HG03280 (cell line): ENCODE data around the gene SPI1.

ENCODE experiments used
- ATAC-seq: cut with Tn5 transposase; IDR thresholded peaks from one replicate; pipeline ENCODE4 v1.9.1; 2021; ENCODE audit warnings: mild to moderate bottlenecking, moderate library complexity; ENCODE audit not compliant: unreplicated experiment

SPI1 gene

GRCh38 chr11:47359586-47359985, 18.8 kb downstream of the SPI1 start:
- ATAC-seq: no peak

DNA sequence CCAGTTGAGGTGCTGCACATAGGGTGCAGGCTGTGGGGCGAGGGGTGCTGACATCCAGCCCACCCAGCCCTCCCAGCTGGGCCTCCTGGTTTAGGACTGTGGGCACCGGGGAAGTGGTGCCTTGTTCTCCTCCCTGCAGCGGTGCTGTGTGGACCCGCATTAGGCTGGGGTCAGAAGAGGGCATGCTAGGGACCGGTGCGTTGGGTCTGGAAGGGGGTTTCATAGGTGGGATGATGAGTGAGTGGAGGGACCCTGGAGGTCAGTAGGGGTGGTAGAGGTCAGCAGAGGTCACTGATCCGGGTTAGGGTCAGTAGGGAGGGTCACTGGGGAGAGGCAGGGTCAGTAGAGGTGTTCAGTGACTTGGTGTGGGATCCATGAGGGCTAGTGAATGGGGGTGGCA, 19.2 kb downstream of the SPI1 start:
- no peak for ATAC-seq

- no peak for ATAC-seq
Measured at GRCh38 chr11:47358731-47359051, 19.7 kb downstream of the SPI1 start.

DNA sequence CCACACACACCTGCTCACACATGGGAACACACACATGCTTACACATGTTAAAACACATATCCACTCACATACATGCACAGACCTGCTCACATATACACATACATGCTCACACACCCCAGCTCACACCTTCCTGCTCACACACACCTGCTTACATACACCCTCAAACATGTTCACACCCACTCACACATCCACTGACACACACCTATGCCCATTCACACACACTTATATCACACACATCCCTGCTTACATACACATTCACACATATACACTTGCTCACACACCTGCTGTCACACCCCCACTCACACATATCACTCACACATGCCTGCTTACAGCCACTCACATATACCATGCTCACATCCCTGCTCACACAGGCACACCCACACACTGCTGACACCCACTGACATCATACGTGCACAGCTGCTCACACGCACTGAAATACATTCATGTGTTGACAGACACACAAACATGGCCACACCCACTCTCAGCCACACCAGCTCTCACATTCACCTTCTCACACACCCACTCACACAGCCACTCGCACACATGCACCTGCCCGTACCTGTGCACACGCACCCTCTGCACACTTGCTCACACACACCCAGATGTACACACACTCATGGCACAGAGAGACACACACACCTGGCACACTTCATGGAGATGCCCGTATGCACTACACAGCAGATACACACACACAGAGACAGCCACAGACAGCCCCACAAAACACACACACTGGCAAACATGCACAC, 20.2 kb downstream of the SPI1 start:
- ATAC-seq: no peak

- no peak for ATAC-seq
Measured at GRCh38 chr11:47356998-47357329, 21.4 kb downstream of the SPI1 start.

DNA sequence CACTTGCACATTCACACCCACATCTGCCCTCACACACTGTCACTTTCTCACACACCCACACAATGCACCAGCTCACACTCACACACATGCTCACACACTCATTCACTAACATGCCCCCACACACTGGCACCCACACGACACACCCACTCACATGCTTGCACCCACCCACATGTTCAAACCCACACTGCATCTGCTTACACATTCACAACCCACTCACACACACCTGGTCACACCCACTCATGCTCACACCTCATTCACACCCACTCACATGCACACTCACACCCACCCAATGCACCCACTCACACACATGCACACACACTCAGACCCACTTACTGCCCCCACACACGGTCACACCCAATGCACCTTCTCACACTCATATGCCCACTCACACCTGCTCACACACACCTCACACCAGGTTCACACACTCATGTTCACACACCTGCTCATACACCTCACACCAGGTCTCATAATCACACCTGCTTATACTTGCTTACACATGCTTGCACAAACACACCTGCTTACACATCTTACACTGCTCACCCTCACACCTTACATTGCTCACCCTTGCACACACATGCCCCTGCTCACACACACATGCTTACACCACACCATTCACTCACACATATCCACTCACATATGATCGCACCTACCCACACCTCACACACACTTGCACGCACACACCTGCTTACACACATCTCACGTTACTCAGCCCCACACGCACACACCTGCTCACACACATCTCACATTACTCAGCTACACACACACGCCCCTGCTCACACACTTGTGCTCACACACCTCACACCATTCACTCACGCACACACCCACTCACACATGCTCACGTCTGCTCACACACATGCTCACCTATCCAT, 22.0 kb downstream of the SPI1 start:
- ATAC-seq: no peak

DNA sequence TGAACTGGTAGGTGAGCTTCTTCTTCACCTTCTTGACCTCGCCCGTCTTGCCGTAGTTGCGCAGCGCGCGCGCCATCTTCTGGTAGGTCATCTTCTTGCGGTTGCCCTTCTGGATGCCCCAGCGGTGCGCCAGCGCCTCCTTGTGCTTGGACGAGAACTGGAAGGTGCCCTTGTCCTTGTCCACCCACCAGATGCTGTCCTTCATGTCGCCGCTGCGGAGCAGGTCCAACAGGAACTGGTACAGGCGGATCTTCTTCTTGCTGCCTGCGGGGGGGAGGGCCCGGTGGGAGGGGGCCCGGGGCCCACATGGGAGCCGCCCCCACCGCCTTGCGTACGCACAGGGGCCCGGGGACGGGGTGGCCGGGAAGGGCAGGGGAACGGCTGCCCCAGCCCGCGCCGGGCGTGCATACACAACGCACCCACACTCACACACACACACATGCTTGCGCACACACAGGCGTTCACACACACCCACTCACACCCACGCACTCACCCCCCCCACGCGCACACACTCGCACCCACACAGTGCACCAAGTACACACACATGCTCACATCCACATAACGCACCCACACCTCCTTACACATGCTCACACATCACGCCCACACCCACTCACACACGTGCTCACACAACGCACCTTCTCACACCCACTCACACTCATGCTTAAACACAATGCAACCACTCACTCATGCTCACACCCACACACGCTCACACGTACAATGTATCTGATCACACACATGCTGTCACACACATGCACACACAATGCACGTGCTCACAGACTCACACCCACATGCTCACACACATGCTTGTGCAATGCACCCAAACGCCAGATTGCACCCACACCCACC, 22.8 kb downstream of the SPI1 start:
- ATAC-seq: no peak

GRCh38 chr11:47354913-47355282, 23.4 kb downstream of the SPI1 start:
- no peak for ATAC-seq

GRCh38 chr11:47353978-47354774, 24.2 kb downstream of the SPI1 start:
- no peak for ATAC-seq

GRCh38 chr11:47352556-47352955, 25.8 kb downstream of the SPI1 start, which contains the start of gene MYBPC3:
MYBPC3 (minus strand) TSS chr11:47352702; CDS start chr11:47352647, 55 bp downstream.
- no peak for ATAC-seq

- no peak for ATAC-seq
Measured at GRCh38 chr11:47351156-47352126, 26.9 kb downstream of the SPI1 start.

DNA sequence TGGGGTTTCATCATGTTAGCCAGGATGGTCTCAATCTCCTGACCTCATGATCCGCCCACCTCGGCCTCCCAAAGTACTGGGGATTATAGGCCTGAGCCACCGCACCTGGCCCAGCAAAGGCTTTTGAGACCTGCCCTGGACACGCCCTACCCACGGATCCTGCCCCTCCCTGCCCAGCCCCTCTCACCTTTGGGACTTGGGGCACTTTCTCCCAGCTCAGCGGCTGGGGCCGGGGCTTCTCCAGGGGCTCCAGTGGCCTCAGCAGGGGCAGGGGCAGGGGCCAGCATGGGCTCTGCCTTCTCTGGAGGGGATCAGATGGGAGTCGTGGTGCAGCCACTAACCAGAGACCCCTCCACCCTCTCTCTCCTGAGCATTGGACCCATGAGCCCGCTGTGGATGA, 28.0 kb downstream of the SPI1 start:
- no peak for ATAC-seq

DNA sequence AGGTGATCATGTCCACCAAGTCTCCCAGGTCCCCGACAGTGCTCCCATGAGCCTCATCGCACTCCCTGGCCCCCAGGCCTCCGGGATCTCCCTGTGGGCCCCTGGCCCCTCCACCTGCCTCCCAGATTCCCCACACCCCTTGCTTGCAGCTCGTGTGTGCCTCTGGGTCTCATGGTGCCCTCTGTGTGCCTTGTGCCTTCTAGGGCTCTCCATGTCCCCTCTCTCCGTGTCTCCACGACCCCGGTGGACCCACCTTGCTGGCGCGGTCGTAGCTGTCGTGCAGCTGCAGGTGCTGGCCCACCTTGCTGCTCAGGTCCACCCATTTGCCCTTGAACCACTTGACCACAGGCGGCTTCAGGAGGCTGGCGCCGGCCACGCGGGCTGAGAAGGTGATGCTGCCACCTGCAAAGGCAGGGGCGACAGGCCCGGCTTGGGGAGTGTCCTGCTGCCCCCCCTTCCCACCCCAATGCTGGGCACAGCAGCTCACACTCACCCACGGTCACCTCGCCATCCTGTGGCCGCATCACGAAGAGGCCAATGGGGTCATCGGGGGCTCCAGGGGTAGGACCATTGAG, 28.7 kb downstream of the SPI1 start:
- ATAC-seq: no peak

DNA sequence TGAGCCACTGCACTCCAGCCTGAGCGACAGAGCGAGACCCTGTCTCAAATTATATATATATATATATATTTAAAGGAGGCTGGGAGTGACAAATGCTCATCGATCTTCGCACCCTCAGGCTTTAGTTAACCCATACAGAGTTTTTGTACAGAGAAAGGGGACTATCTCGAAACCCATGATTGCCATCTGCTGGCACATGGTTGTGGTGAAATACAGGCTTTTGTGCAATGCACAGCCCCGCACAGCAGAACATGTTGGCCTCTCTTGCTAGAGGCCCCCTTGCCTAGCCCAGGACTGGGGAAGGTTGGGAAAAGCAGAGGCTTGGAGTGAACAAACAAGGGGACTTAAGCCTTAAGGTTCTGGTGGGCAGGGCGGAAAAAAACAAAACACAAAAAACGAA, 29.5 kb downstream of the SPI1 start:
- ATAC-seq: no peak

DNA sequence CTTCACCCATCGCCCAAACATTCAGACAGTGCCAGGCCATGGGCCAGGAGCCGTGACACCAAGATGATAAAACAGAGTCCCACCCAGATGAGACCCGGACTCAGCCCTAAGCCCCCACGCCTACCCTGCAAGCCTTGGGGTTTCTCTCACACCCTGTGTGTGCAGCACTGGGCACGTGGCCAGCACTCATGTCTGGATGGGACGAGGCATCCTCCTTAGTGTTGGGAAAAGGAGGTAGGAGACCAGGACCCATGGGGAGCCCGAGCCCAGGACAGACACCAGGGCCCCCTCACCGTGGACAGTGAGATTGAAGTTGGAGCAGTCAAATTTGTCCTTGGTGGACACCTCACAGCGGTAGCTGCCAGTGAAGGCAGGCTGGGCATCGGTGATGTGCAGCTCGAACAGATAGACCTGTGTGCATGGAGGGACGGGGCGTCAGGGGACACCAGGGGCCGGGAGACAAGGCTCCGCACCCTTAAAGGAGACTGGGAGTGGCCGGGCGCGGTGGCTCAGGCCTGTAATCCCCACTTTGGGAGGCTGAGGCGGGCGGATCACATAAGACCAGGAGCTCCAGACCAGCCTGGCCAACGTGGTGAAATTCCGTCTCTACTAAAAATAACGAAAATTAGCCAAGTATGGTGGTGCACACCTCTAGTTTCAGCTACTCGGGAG, 30.1 kb downstream of the SPI1 start:
- ATAC-seq: no peak

DNA sequence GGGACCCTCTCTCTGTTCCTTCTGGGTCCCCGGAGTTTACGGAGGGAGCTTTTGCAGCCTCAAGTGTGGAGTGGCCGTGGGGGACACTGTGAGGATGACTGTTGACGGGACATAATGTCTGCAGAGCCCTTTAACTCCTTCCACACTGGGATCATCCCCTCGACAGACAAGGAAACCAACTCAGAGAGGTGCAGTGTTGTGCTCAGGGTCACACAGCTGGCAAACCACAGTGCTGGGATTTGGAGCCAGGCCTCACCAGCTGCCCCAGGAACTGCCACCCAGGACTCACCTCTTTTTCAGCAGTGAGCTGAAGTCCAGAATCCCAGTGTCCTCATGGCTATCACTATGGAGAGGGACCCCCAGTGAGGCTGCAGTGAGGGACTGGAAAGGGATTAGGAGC, 31.2 kb downstream of the SPI1 start:
- no peak for ATAC-seq

- ATAC-seq: no peak
Measured at GRCh38 chr11:47345890-47346563, 32.3 kb downstream of the SPI1 start.

GRCh38 chr11:47342854-47343253, 35.5 kb downstream of the SPI1 start:
- no peak for ATAC-seq
